Activated T-cell treated with anti-CD3 and anti-CD28 coated beads for 4 hours (primary cell): Measurements from ENCODE around the gene SLC6A6.

ENCODE experiments used
- DNase-seq: peaks from one replicate; pipeline ENCODE4 v3.0.0-alpha.2; 2020

SLC6A6 gene

GRCh38 chr3:14439501-14440167 is 37.2 kb downstream of the SLC6A6 start:
- DNase-seq = no peak

GRCh38 chr3:14440168-14440518 is 37.7 kb downstream of the SLC6A6 start:
- DNase-seq = no peak

- no peak for DNase-seq
Measured at GRCh38 chr3:14440531-14441239, 38.3 kb downstream of the SLC6A6 start.

- DNase-seq = no peak
Measured at GRCh38 chr3:14441240-14441919, 39.0 kb downstream of the SLC6A6 start.

GRCh38 chr3:14441920-14442300 is 39.5 kb downstream of the SLC6A6 start:
- no peak for DNase-seq

- DNase-seq = no peak
Measured at GRCh38 chr3:14444380-14444779, 42.0 kb downstream of the SLC6A6 start.

- no peak for DNase-seq
Measured at GRCh38 chr3:14445773-14446172, 43.4 kb downstream of the SLC6A6 start.

- no peak for DNase-seq
Measured at GRCh38 chr3:14446988-14447570, 44.7 kb downstream of the SLC6A6 start.

GRCh38 chr3:14448063-14448462 is 45.7 kb downstream of the SLC6A6 start:
- DNase-seq = no peak

- no peak for DNase-seq
Measured at GRCh38 chr3:14448756-14449727, 46.6 kb downstream of the SLC6A6 start.

GRCh38 chr3:14450506-14450905 is 48.1 kb downstream of the SLC6A6 start:
- DNase-seq = no peak

- no peak for DNase-seq
Measured at GRCh38 chr3:14450922-14451606, 48.7 kb downstream of the SLC6A6 start.

GRCh38 chr3:14451844-14452739 is 49.7 kb downstream of the SLC6A6 start:
- no peak for DNase-seq

GRCh38 chr3:14452740-14453710 is 50.6 kb downstream of the SLC6A6 start:
- no peak for DNase-seq

- no peak for DNase-seq
Measured at GRCh38 chr3:14453876-14454638, 51.7 kb downstream of the SLC6A6 start.

- no peak for DNase-seq
Measured at GRCh38 chr3:14454639-14455310, 52.4 kb downstream of the SLC6A6 start.

GRCh38 chr3:14455571-14456317 is 53.3 kb downstream of the SLC6A6 start:
- DNase-seq = no peak
